HG03575 (cell line): ENCODE measurements around the gene NMNAT2.
"Not testable (repeated sequence)": the region's sequence is repeated elsewhere in the genome, so short reads cannot be mapped to it uniquely, and the experiment has no call there.

Experiments
- ATAC-seq: cut with Tn5 transposase; IDR thresholded peaks from one replicate; pipeline ENCODE4 v1.9.1; 2021; ENCODE audit not compliant: unreplicated experiment, insufficient number of reproducible peaks, low FRiP score; ENCODE audit errors: extremely low read depth

The NMNAT2 gene

GRCh38 chr1:183278739-183279591 is 139.2 kb downstream of the NMNAT2 start:
- no peak for ATAC-seq

GRCh38 chr1:183277821-183278738 is 140.1 kb downstream of the NMNAT2 start:
- no peak for ATAC-seq

GRCh38 chr1:183276386-183277080 is 141.6 kb downstream of the NMNAT2 start:
- ATAC-seq: no peak

GRCh38 chr1:183275322-183275721 is 142.9 kb downstream of the NMNAT2 start:
- no peak for ATAC-seq

GRCh38 chr1:183274836-183275235 is 143.3 kb downstream of the NMNAT2 start:
- ATAC-seq: no peak

- not testable (repeated sequence) for ATAC-seq
These were observed 144.2 kb downstream of the NMNAT2 start for GRCh38 chr1:183273984-183274383.

- ATAC-seq: no peak
These were observed 144.9 kb downstream of the NMNAT2 start for GRCh38 chr1:183273300-183273699.

GRCh38 chr1:183272390-183272848 is 145.8 kb downstream of the NMNAT2 start:
- no peak for ATAC-seq

- no peak for ATAC-seq
These were observed 147.5 kb downstream of the NMNAT2 start for GRCh38 chr1:183270541-183271141.

- no peak for ATAC-seq
These were observed 150.3 kb downstream of the NMNAT2 start for GRCh38 chr1:183267646-183268431.

- ATAC-seq: no peak
These were observed 154.1 kb downstream of the NMNAT2 start for GRCh38 chr1:183263886-183264602.

- ATAC-seq: no peak
These were observed 155.5 kb downstream of the NMNAT2 start for GRCh38 chr1:183262628-183263200.

GRCh38 chr1:183259924-183260323 is 158.3 kb downstream of the NMNAT2 start:
- ATAC-seq: no peak

- ATAC-seq: no peak
These were observed 163.1 kb downstream of the NMNAT2 start for GRCh38 chr1:183255073-183255472.

GRCh38 chr1:183251959-183252450 is 166.2 kb downstream of the NMNAT2 start:
- no peak for ATAC-seq

GRCh38 chr1:183251101-183251958 is 166.8 kb downstream of the NMNAT2 start:
- ATAC-seq: no peak
